Epithelial cell of esophagus (primary cell): ENCODE results near the gene CRHR1.
A peak's percentile ranks its signal among the peaks of the same experiment; 100 is the strongest.

Source experiments
- DNase-seq: peaks from one replicate; pipeline ENCODE4 v3.0.0; 2010; ENCODE audit warnings: low read depth
- H3K4me3 ChIP-seq: 2 replicates; pipeline ENCODE4 v1.5.1; 2011; ENCODE audit warnings: mild to moderate bottlenecking, low read length, control low read depth
- CTCF ChIP-seq: IDR thresholded peaks from 2 replicates; pipeline ENCODE4 v1.5.1; 2011; ENCODE audit warnings: low read depth, mild to moderate bottlenecking, low read length, control low read depth, inconsistent platforms; ENCODE audit not compliant: insufficient read depth; ENCODE audit errors: missing control alignments

The CRHR1 gene

GRCh38 chr17:45787044-45787443 lies 2.9 kb downstream of the CRHR1 start:
- H3K4me3 ChIP-seq, result no peak overlapping the region
- TF ChIP-seq CTCF, result no peak
- DNase-seq, result peak; percentile 11

GRCh38 chr17:45787656-45788055 lies 3.5 kb downstream of the CRHR1 start:
- TF ChIP-seq CTCF, result no peak
- no peak for DNase-seq
- no peak overlapping the region for H3K4me3 ChIP-seq

GRCh38 chr17:45788057-45788456 lies 3.9 kb downstream of the CRHR1 start:
- TF ChIP-seq CTCF, result no peak
- no peak overlapping the region for H3K4me3 ChIP-seq
- DNase-seq, result no peak

GRCh38 chr17:45789874-45790273 lies 5.8 kb downstream of the CRHR1 start:
- DNase-seq, result no peak
- no peak for TF ChIP-seq CTCF
- no peak overlapping the region for H3K4me3 ChIP-seq

- no peak overlapping the region for H3K4me3 ChIP-seq
- DNase-seq, result no peak
- no peak for TF ChIP-seq CTCF
Measured at GRCh38 chr17:45790296-45790922, 6.3 kb downstream of the CRHR1 start.

GRCh38 chr17:45791041-45791582 lies 7.0 kb downstream of the CRHR1 start:
- no peak for TF ChIP-seq CTCF
- H3K4me3 ChIP-seq, result no peak overlapping the region
- no peak for DNase-seq

GRCh38 chr17:45791935-45792334 lies 7.8 kb downstream of the CRHR1 start:
- peak; percentile 63 for DNase-seq
- no peak overlapping the region for H3K4me3 ChIP-seq
- TF ChIP-seq CTCF, result no peak
